ENCODE measurements around the gene MAP2K7. TPM values are rescaled to one million over a fixed set of nuclear protein-coding genes. Genes with fewer than 3 reads are reported as not detected.
A peak's percentile ranks its signal among the peaks of the same experiment; 100 is the strongest.

MAP2K7 gene
- total RNA-seq, 1 donor from 2014 or later: 15.4 TPM

GRCh38 chr19:7867092-7867844 lies 36.4 kb upstream of the MAP2K7 start:
- no peak for ATAC-seq

GRCh38 chr19:7868326-7868670 lies 35.4 kb upstream of the MAP2K7 start:
- ATAC-seq: peak; percentile 3

- ATAC-seq: peak; percentile 62
These were observed 34.8 kb upstream of the MAP2K7 start for GRCh38 chr19:7868671-7869452.

- ATAC-seq: peak; percentile 63
These were observed 34.2 kb upstream of the MAP2K7 start for GRCh38 chr19:7869453-7869909.

- ATAC-seq: peak; percentile 9
These were observed 33.7 kb upstream of the MAP2K7 start for GRCh38 chr19:7869910-7870511.

GRCh38 chr19:7870571-7871436 lies 32.9 kb upstream of the MAP2K7 start:
- ATAC-seq: peak; percentile 12

GRCh38 chr19:7871437-7872305 lies 32.0 kb upstream of the MAP2K7 start:
- peak; percentile 38 for ATAC-seq

- no peak for ATAC-seq
These were observed 31.1 kb upstream of the MAP2K7 start for GRCh38 chr19:7872306-7873204.

- ATAC-seq: no peak
These were observed 30.2 kb upstream of the MAP2K7 start for GRCh38 chr19:7873304-7874075.

GRCh38 chr19:7874076-7874896 lies 29.4 kb upstream of the MAP2K7 start, which contains the start of gene PRR36:
TSS of gene PRR36 (minus strand) at chr19:7874390. CDS start at chr19:7873689, 701 bp downstream.
- no peak for ATAC-seq

GRCh38 chr19:7874897-7875273 lies 28.8 kb upstream of the MAP2K7 start:
- no peak for ATAC-seq

GRCh38 chr19:7877249-7877836 lies 26.3 kb upstream of the MAP2K7 start:
- no peak for ATAC-seq

GRCh38 chr19:7879111-7879807 lies 24.4 kb upstream of the MAP2K7 start:
- no peak for ATAC-seq

GRCh38 chr19:7879836-7880235 lies 23.8 kb upstream of the MAP2K7 start:
- ATAC-seq: no peak

- no peak for ATAC-seq
These were observed 21.8 kb upstream of the MAP2K7 start for GRCh38 chr19:7881910-7882309.

GRCh38 chr19:7883105-7883504 lies 20.6 kb upstream of the MAP2K7 start:
- ATAC-seq: no peak

GRCh38 chr19:7883796-7884570 lies 19.7 kb upstream of the MAP2K7 start:
- no peak for ATAC-seq
